ENCODE data around the gene ITGA1.

DNA sequence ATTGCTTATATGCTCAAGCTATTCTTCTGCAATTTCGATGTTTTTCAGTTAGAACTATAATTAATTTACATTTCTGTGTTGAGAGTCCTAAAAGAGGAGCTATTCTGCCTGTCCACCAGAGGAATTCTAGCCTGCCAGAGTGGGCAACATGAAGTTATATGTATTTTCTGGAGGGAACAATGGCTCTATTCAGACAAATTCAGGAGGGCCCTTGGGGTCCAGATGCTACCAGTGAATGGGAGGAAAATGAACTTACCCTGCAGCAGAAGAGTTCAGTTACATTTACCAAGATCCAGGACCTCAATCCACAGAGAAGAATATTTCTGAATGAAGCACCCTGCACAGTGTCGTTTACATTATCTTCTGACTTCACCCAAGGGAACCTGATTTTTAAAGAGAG, 80.7 kb downstream of the ITGA1 start:
- TF ChIP-seq, protein P1, sequence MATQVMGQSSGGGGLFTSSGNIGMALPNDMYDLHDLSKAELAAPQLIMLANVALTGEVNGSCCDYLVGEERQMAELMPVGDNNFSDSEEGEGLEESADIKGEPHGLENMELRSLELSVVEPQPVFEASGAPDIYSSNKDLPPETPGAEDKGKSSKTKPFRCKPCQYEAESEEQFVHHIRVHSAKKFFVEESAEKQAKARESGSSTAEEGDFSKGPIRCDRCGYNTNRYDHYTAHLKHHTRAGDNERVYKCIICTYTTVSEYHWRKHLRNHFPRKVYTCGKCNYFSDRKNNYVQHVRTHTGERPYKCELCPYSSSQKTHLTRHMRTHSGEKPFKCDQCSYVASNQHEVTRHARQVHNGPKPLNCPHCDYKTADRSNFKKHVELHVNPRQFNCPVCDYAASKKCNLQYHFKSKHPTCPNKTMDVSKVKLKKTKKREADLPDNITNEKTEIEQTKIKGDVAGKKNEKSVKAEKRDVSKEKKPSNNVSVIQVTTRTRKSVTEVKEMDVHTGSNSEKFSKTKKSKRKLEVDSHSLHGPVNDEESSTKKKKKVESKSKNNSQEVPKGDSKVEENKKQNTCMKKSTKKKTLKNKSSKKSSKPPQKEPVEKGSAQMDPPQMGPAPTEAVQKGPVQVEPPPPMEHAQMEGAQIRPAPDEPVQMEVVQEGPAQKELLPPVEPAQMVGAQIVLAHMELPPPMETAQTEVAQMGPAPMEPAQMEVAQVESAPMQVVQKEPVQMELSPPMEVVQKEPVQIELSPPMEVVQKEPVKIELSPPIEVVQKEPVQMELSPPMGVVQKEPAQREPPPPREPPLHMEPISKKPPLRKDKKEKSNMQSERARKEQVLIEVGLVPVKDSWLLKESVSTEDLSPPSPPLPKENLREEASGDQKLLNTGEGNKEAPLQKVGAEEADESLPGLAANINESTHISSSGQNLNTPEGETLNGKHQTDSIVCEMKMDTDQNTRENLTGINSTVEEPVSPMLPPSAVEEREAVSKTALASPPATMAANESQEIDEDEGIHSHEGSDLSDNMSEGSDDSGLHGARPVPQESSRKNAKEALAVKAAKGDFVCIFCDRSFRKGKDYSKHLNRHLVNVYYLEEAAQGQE (IDR thresholded peaks at IDR 0.05): no peak
- TF ChIP-seq, protein P2, sequence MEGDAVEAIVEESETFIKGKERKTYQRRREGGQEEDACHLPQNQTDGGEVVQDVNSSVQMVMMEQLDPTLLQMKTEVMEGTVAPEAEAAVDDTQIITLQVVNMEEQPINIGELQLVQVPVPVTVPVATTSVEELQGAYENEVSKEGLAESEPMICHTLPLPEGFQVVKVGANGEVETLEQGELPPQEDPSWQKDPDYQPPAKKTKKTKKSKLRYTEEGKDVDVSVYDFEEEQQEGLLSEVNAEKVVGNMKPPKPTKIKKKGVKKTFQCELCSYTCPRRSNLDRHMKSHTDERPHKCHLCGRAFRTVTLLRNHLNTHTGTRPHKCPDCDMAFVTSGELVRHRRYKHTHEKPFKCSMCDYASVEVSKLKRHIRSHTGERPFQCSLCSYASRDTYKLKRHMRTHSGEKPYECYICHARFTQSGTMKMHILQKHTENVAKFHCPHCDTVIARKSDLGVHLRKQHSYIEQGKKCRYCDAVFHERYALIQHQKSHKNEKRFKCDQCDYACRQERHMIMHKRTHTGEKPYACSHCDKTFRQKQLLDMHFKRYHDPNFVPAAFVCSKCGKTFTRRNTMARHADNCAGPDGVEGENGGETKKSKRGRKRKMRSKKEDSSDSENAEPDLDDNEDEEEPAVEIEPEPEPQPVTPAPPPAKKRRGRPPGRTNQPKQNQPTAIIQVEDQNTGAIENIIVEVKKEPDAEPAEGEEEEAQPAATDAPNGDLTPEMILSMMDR (IDR thresholded peaks at IDR 0.05; ENCODE audit: low read depth, low read length, missing input control): no peak

All from liver (tissue), 2 donors.